Measurements from ENCODE around the gene NPFFR1.

DNA sequence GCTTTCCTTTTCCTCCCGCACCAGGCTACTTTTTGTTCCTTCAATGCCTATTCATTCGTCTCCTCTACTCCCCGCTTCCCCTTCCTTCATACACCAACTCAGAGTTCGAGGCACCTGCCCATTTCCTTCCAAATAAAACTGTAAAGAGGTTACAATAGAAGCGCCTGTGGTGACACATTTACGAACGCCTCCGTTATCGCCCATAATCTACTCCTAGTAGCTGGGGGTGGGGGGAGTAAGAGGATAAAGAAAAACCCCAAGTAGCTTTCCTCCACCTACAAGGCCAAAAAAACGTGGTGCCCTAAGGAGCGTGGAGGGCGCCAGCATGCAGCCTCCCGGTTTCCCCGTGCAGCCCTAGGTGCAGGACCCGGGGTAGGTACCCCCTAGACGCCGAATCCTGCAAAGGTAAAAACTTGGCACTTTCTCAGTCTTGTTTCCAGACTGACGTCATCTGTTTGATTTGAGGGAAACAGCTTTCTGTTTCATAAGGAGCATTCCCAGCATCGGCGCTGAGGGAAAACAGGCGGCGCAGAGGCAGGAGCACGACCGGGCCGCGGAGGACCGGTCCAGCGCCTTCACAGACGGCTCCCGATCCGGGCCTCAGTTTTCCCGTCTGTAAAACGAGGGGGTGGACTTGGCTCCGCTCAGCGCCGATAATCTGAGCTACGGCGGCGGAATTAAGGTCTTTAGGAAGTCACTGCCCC lies 51.5 kb downstream of the NPFFR1 start:
- TF ChIP-seq EZH2phosphoT487 (IDR thresholded peaks at IDR 0.05), result no peak
- no peak for TF ChIP-seq CTCF (IDR thresholded peaks at IDR 0.05)
- TF ChIP-seq EZH2 (IDR thresholded peaks at IDR 0.05), result peak; percentile 8

All from neural progenitor cell (in vitro differentiated cells).